ENCODE results near the gene KIF18B. TPM values are rescaled to one million over a fixed set of nuclear protein-coding genes. Genes with fewer than 3 reads are reported as not detected.

Gene KIF18B
- total RNA-seq, 1 experiment from 2014 or later: 54.3 TPM

DNA sequence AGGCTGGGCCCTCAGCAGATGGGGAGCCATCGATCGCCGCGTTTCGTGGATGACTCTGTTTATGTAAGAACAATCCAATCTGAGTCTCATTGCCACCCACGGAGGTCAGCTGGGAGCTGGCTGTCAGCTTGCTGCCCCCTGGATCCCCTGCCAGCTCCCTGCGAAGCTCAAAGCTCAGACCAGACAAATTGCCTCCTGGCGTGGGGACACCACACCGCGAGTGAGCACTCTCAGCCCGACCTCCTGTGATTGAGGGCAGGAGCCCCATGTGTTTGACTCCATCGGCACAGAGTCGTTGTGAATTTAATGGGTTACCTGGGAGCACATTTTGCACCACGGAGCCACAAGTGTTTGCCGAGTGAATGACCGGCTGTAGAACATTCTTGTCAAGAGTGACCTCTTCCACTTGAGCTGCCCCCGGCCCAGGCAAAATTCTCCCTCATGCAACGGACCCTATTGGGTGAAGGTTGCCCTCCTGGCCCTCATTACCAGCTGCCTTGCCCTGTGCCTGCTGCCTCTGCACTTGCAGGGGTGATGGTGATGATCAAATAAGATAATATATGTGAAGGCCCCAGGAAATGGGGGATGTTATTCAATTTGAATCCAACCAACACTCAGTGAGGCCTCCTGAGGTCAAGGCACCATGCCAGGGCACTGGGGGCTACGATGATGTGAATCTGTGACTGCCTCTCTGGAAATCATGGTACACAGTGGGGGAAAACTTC lies 24.7 kb downstream of the KIF18B start:
- no TSS peak for BruUV-seq (replicated peaks)
- TF ChIP-seq, protein P1, sequence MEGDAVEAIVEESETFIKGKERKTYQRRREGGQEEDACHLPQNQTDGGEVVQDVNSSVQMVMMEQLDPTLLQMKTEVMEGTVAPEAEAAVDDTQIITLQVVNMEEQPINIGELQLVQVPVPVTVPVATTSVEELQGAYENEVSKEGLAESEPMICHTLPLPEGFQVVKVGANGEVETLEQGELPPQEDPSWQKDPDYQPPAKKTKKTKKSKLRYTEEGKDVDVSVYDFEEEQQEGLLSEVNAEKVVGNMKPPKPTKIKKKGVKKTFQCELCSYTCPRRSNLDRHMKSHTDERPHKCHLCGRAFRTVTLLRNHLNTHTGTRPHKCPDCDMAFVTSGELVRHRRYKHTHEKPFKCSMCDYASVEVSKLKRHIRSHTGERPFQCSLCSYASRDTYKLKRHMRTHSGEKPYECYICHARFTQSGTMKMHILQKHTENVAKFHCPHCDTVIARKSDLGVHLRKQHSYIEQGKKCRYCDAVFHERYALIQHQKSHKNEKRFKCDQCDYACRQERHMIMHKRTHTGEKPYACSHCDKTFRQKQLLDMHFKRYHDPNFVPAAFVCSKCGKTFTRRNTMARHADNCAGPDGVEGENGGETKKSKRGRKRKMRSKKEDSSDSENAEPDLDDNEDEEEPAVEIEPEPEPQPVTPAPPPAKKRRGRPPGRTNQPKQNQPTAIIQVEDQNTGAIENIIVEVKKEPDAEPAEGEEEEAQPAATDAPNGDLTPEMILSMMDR (conservative IDR thresholded peaks at IDR 0.05; ENCODE audit: low read depth, low read length): no peak
- no peak for TF ChIP-seq EZH2 (IDR thresholded peaks at IDR 0.05; ENCODE audit: borderline replicate concordance, low read depth, low read length, poor library complexity, severe bottlenecking)
- no peak overlapping the region for H3K4me3 ChIP-seq (ENCODE audit: low read depth, low read length, poor library complexity, severe bottlenecking)
- no peaks in the 10 kb centered on the region for H3K9me3 ChIP-seq (ENCODE audit: low read depth, low read length, poor library complexity, severe bottlenecking)
- ChIA-PET POLR2A (ENCODE audit: low non-redundant PET) (no interaction called here), CTCF (interaction anchor here (0.6 kb wide), 1 partner anchor 32 kb away, joined by 4 read pairs; no protein-coding TSS in a partner anchor)
- no peak overlapping the region for H3K27ac ChIP-seq (ENCODE audit: low read depth, low read length, poor library complexity, severe bottlenecking)
- DNase-seq (ENCODE audit: low spot score): no peak
- no peaks in the 10 kb centered on the region for H3K4me1 ChIP-seq (ENCODE audit: insufficient read depth, low read length, poor library complexity, severe bottlenecking)
- intact Hi-C loops (cut with micrococcal nuclease; ENCODE audit: unreplicated experiment): no loop called here
- no peaks in the 10 kb centered on the region for H3K27me3 ChIP-seq (replicated peaks; ENCODE audit: insufficient read depth, low read depth, low read length, poor library complexity)
- peaks cover 10% of the 10 kb centered on the region for H3K36me3 ChIP-seq (ENCODE audit: insufficient read depth, low read length, poor library complexity, severe bottlenecking)

DNA sequence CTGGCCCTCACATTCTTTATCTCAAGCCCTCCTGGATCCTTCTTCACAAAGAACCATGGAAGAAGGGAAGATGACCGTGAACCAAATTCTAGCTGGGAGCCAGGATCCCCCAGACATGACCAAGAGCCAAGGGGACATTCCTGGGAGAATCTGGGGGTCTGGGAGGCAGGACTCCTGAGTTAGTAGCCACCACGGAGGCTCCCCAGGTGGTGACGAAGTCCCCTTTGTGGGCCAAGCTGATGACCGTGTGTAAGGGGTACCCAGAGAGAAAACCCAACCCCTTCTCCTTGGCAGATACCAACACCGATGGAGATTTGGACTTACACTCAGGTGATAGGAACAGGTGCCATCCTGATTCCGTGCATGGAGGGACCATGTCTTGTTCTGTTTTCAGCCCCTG lies 25.4 kb downstream of the KIF18B start:
- Histone ChIP-seq H3K36me3 (ENCODE audit: insufficient read depth, low read length, poor library complexity, severe bottlenecking) (peaks cover 4% of the 10 kb centered on the region), H3K9me3 (ENCODE audit: low read depth, low read length, poor library complexity, severe bottlenecking) (no peaks in the 10 kb centered on the region), H3K4me3 (ENCODE audit: low read depth, low read length, poor library complexity, severe bottlenecking) (no peak overlapping the region), H3K27ac (ENCODE audit: low read depth, low read length, poor library complexity, severe bottlenecking) (no peak overlapping the region), H3K4me1 (ENCODE audit: insufficient read depth, low read length, poor library complexity, severe bottlenecking) (no peaks in the 10 kb centered on the region), H3K27me3 (replicated peaks; ENCODE audit: insufficient read depth, low read depth, low read length, poor library complexity) (no peaks in the 10 kb centered on the region)
- ChIA-PET CTCF (no interaction called here), POLR2A (ENCODE audit: low non-redundant PET) (no interaction called here)
- DNase-seq (ENCODE audit: low spot score): no peak
- intact Hi-C loops (cut with micrococcal nuclease; ENCODE audit: unreplicated experiment): no loop called here
- no TSS peak for BruUV-seq (replicated peaks)
- TF ChIP-seq EZH2 (IDR thresholded peaks at IDR 0.05; ENCODE audit: borderline replicate concordance, low read depth, low read length, poor library complexity, severe bottlenecking): no peak
- TF ChIP-seq, protein P1 (conservative IDR thresholded peaks at IDR 0.05; ENCODE audit: low read depth, low read length): no peak

DNA sequence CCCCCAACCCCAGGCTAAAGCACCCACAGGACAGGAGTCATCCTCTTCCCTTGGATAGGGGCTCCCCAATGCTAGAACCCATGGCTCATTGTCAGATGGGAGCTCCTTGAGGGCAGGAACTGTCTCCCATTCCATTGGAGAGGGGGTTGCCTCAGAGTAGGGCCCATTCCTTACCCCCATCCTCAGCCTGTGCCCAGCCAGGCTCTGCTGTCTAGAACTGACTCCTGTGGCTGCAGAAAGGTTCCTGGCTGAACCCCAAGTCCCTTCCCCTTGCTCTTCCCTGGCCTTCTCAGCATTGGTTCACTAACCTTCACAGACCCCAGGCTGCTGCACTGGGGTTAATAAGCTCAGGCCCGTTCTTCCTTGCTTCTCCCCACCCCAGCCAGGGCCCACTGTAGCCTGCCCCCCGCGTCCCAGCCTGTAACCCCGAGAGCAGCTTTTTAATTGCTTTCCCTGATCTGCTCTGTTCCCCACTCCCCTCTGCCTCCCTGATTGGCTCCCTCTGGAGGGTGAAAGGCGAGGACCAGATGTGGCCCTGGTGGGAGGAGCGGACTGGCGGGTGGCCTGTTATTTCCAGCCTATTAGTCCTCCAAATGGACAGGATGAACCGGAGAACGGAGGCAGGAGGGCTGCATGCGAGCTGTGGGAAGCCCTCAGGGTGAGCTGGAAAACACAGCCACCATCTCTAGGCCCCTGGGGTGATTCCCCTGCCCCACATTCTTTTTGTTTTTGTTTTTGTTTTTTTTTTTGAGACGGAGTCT lies 26.3 kb downstream of the KIF18B start:
- Histone ChIP-seq H3K4me1 (ENCODE audit: insufficient read depth, low read length, poor library complexity, severe bottlenecking) (no peaks in the 10 kb centered on the region), H3K27ac (ENCODE audit: low read depth, low read length, poor library complexity, severe bottlenecking) (no peak overlapping the region), H3K36me3 (ENCODE audit: insufficient read depth, low read length, poor library complexity, severe bottlenecking) (no peaks in the 10 kb centered on the region), H3K9me3 (ENCODE audit: low read depth, low read length, poor library complexity, severe bottlenecking) (no peaks in the 10 kb centered on the region), H3K27me3 (replicated peaks; ENCODE audit: insufficient read depth, low read depth, low read length, poor library complexity) (no peaks in the 10 kb centered on the region), H3K4me3 (ENCODE audit: low read depth, low read length, poor library complexity, severe bottlenecking) (no peak overlapping the region)
- TF ChIP-seq EZH2 (IDR thresholded peaks at IDR 0.05; ENCODE audit: borderline replicate concordance, low read depth, low read length, poor library complexity, severe bottlenecking): no peak
- TF ChIP-seq, protein P1 (conservative IDR thresholded peaks at IDR 0.05; ENCODE audit: low read depth, low read length): no peak
- no TSS peak for BruUV-seq (replicated peaks)
- CTCF ChIA-PET: interaction anchor here (0.5 to 1.5 kb wide), 2 partner anchors 12 to 99 kb away, joined by 3 to 7 read pairs; no protein-coding TSS in a partner anchor
- intact Hi-C loops (cut with micrococcal nuclease; ENCODE audit: unreplicated experiment): loop anchor here (2.0 kb wide), 1 partner anchor 99 kb away; no protein-coding TSS in a partner anchor
- POLR2A ChIA-PET (ENCODE audit: low non-redundant PET): no interaction called here
- DNase-seq (ENCODE audit: low spot score): no peak

Measured in A673 (cell line).